Keratinocyte (primary cell): ENCODE results near the gene GPR176. TPM values are rescaled to one million over a fixed set of nuclear protein-coding genes. Genes with fewer than 3 reads are reported as not detected.

Experiments
- DNase-seq: peaks from one replicate; pipeline ENCODE4 v3.0.0-alpha.2; 2011; ENCODE audit warnings: low read depth, missing footprints, low spot score
- FAIRE-seq: peaks from 2 replicates; lab custom pipeline; 2011; peaks lifted over from hg19 to GRCh38; lab: Jason Lieb, UNC
- H2AFZ ChIP-seq: 2 replicates; pipeline ENCODE4 v1.6.0; 2012; ENCODE audit warnings: low read length, control low read depth, inconsistent platforms; ENCODE audit not compliant: control insufficient read depth
- H3K27ac ChIP-seq: 2 replicates; pipeline ENCODE4 v1.5.1; 2011; ENCODE audit warnings: low read length; ENCODE audit not compliant: control insufficient read depth, insufficient read depth
- H3K27me3 ChIP-seq: 3 replicates; pipeline ENCODE4 v1.6.0; 2011; ENCODE audit warnings: low read length; ENCODE audit not compliant: control insufficient read depth, insufficient read depth; ENCODE audit errors: extremely low read depth
- H3K36me3 ChIP-seq, 2 experiments: 2 replicates in 1 of 2; 3 replicates in 1 of 2; pipeline ENCODE4 v1.5.1; 2011; ENCODE audit warnings: low read length in 2 of 2, mild to moderate bottlenecking in 1 of 2; ENCODE audit not compliant: control insufficient read depth in 2 of 2, insufficient read depth in 2 of 2; ENCODE audit errors: extremely low read depth in 1 of 2
- H3K4me1 ChIP-seq: 3 replicates; pipeline ENCODE4 v1.5.1; 2011; ENCODE audit warnings: low read length; ENCODE audit not compliant: control insufficient read depth, insufficient read depth; ENCODE audit errors: extremely low read depth
- H3K4me2 ChIP-seq: 3 replicates; pipeline ENCODE4 v1.6.0; 2011; ENCODE audit warnings: low read depth, low read length; ENCODE audit not compliant: control insufficient read depth, insufficient read depth; ENCODE audit errors: extremely low read depth
- H3K4me3 ChIP-seq, 3 experiments: fragments of 200-600 bp in 1 of 3; sonication (generic) in 1 of 3; 2 replicates in 2 of 3; 3 replicates in 1 of 3; pipeline ENCODE4 v1.5.1; 2011 to 2016; ENCODE audit warnings: low read length in 3 of 3, mild to moderate bottlenecking in 3 of 3, control low read depth in 2 of 3, inconsistent platforms in 1 of 3, low read depth in 1 of 3, mixed read lengths in 1 of 3, mixed run types in 1 of 3, moderate library complexity in 1 of 3; ENCODE audit not compliant: control insufficient read depth in 2 of 3, insufficient read depth in 2 of 3; ENCODE audit errors: extremely low read depth in 1 of 3
- H3K79me2 ChIP-seq: 2 replicates; pipeline ENCODE4 v1.6.0; 2012; ENCODE audit warnings: low read length; ENCODE audit not compliant: control insufficient read depth, insufficient read depth
- H3K9ac ChIP-seq: 3 replicates; pipeline ENCODE4 v1.6.0; 2011; ENCODE audit warnings: low read length; ENCODE audit not compliant: control insufficient read depth, insufficient read depth; ENCODE audit errors: extremely low read depth
- H3K9me1 ChIP-seq: 3 replicates; pipeline ENCODE4 v1.6.0; 2011; ENCODE audit warnings: low read length; ENCODE audit not compliant: control insufficient read depth, insufficient read depth; ENCODE audit errors: extremely low read depth
- H3K9me3 ChIP-seq: 2 replicates; pipeline ENCODE4 v1.5.1; 2012; ENCODE audit warnings: low read depth, low read length; ENCODE audit not compliant: control insufficient read depth
- H4K20me1 ChIP-seq: 3 replicates; pipeline ENCODE4 v1.6.0; 2011; ENCODE audit warnings: low read length; ENCODE audit not compliant: control insufficient read depth, insufficient read depth; ENCODE audit errors: extremely low read depth
- CTCF ChIP-seq, 3 experiments: IDR thresholded peaks in 1 of 3; conservative IDR thresholded peaks in 1 of 3; optimal IDR thresholded peaks in 1 of 3; 2 replicates in 2 of 3; 3 replicates in 1 of 3; pipeline versions ENCODE3 to v1.5.1; 2011; ENCODE audit warnings: low read length in 3 of 3, mild to moderate bottlenecking in 3 of 3, moderate library complexity in 2 of 3, control low read depth in 1 of 3, inconsistent platforms in 1 of 3; ENCODE audit not compliant: insufficient read depth in 2 of 3; ENCODE audit errors: extremely low read depth in 1 of 3
- EZH2 ChIP-seq: IDR thresholded peaks from one replicate; pipeline ENCODE4 v1.6.1; 2012; ENCODE audit warnings: inconsistent platforms, mild to moderate bottlenecking, low read length, moderate library complexity
- dilution Hi-C: fragments of 300-500 bp; cut with MboI; formaldehyde crosslinking; loops from one replicate; pipeline ENCODE4 v1.7.0; 2020; ENCODE audit warnings: low sequenced_read_pairs; ENCODE audit not compliant: extremely low pct_ligation_motif_present
- polyA plus RNA-seq, 5 experiments: library from polyadenylated mRNA; depleted of rRNA in 3 of 5; stranded (reverse) in 3 of 5; stranded (forward) in 1 of 5; unstranded in 1 of 5; fragments of >200 nt; gene quantifications; 1 replicate in 1 of 5; 2 replicates in 3 of 5; 3 replicates in 1 of 5; pipeline versions ENCODE4 v1.2.1 to v1.2.3, GENCODE V29; 2011 to 2012; ENCODE audit warnings: missing spikeins in 2 of 5, low read depth in 1 of 5, low replicate concordance in 1 of 5

Gene GPR176
- polyA plus RNA-seq, 1 donor (not counting 4 experiments of a cell fraction or from before 2014, with no cell fraction given): 12.5 TPM

- Histone ChIP-seq H2AFZ (no peak overlapping the region), H4K20me1 (no peaks in the 10 kb centered on the region), H3K27ac (no peak overlapping the region), H3K4me2 (no peak overlapping the region), H3K4me1 (no peaks in the 10 kb centered on the region), H3K36me3 (peaks cover 0 to 3% of the 10 kb centered on the region in 2 experiments), H3K4me3 (no peak overlapping the region), H3K9me3 (no peaks in the 10 kb centered on the region), H3K27me3 (no peaks in the 10 kb centered on the region), H3K79me2 (peaks cover 6% of the 10 kb centered on the region), H3K9ac (no peak overlapping the region), H3K9me1 (no peaks in the 10 kb centered on the region)
- DNase-seq (no peak), FAIRE-seq (no peak)
- dilution Hi-C loops: no loop called here
- TF ChIP-seq CTCF (optimal IDR thresholded peaks at IDR 0.05 in 1 of 3, IDR thresholded peaks at IDR 0.05 in 1 of 3, conservative IDR thresholded peaks at IDR 0.05 in 1 of 3; ENCODE audit: extremely low read depth in 1 of 3, insufficient read depth in 2 of 3, low read length in 3 of 3): no peak
- no peak for TF ChIP-seq EZH2
Observed at GRCh38 chr15:39898317-39898716, 21.7 kb downstream of the GPR176 start.

- no peaks in the 10 kb centered on the region for H3K9me1 ChIP-seq
- no peak for FAIRE-seq
Observed at GRCh38 chr15:39896846-39897245, 23.2 kb downstream of the GPR176 start.

More at GRCh38 chr15:39896846-39897245, 23.2 kb downstream of the GPR176 start:
- no peak overlapping the region for H3K4me2 ChIP-seq
- no peak overlapping the region for H3K27ac ChIP-seq
- H3K4me3 ChIP-seq: no peak overlapping the region
- H3K79me2 ChIP-seq: peaks cover 6% of the 10 kb centered on the region
- no peak overlapping the region for H2AFZ ChIP-seq
- no peaks in the 10 kb centered on the region for H3K27me3 ChIP-seq
- H3K4me1 ChIP-seq: no peaks in the 10 kb centered on the region
- H4K20me1 ChIP-seq: no peaks in the 10 kb centered on the region
- dilution Hi-C loops: no loop called here
- no peak for TF ChIP-seq EZH2
- TF ChIP-seq CTCF (optimal IDR thresholded peaks at IDR 0.05 in 1 of 3, IDR thresholded peaks at IDR 0.05 in 1 of 3, conservative IDR thresholded peaks at IDR 0.05 in 1 of 3; ENCODE audit: extremely low read depth in 1 of 3, insufficient read depth in 2 of 3, low read length in 3 of 3): no peak
- peaks cover 0 to 3% of the 10 kb centered on the region in 2 experiments for H3K36me3 ChIP-seq
- no peak overlapping the region for H3K9ac ChIP-seq
- H3K9me3 ChIP-seq: no peaks in the 10 kb centered on the region
- no peak for DNase-seq
